NCI-H774 (cell line): ENCODE data around the gene MCAM.

ENCODE experiments used
- DNase-seq: peaks from one replicate; lab custom pipeline; 2025; lab: John Stamatoyannopoulos, UW

MCAM gene

GRCh38 chr11:119316729-119317591 lies at the start of gene MCAM:
Gene MCAM, minus strand, starts transcription at chr11:119317130. Its CDS starts 29 bp downstream, at chr11:119317101.
- no peak for DNase-seq

- DNase-seq: no peak
These were observed 48.2 kb upstream of the MCAM start for GRCh38 chr11:119365071-119365591.

- peak; percentile 38 for DNase-seq
These were observed 47.1 kb upstream of the MCAM start for GRCh38 chr11:119363851-119364590.

GRCh38 chr11:119363081-119363850 lies 46.3 kb upstream of the MCAM start:
- DNase-seq: no peak

GRCh38 chr11:119362741-119363080 lies 45.8 kb upstream of the MCAM start:
- no peak for DNase-seq

GRCh38 chr11:119361941-119362725 lies 45.2 kb upstream of the MCAM start:
- no peak for DNase-seq

- DNase-seq: no peak
These were observed 44.3 kb upstream of the MCAM start for GRCh38 chr11:119361056-119361787.

- no peak for DNase-seq
These were observed 42.7 kb upstream of the MCAM start for GRCh38 chr11:119359365-119360214.

GRCh38 chr11:119357074-119357473 lies 40.1 kb upstream of the MCAM start:
- DNase-seq: no peak

- no peak for DNase-seq
These were observed 39.6 kb upstream of the MCAM start for GRCh38 chr11:119356349-119357031.

GRCh38 chr11:119355091-119355843 lies 38.3 kb upstream of the MCAM start:
- no peak for DNase-seq

- DNase-seq: peak; percentile 87
These were observed 35.9 kb upstream of the MCAM start for GRCh38 chr11:119352857-119353260.

- no peak for DNase-seq
These were observed 34.3 kb upstream of the MCAM start for GRCh38 chr11:119351232-119351631.

- no peak for DNase-seq
These were observed 33.4 kb upstream of the MCAM start for GRCh38 chr11:119350302-119350701.

- no peak for DNase-seq
These were observed 31.1 kb upstream of the MCAM start for GRCh38 chr11:119347940-119348605.

GRCh38 chr11:119347242-119347641 lies 30.3 kb upstream of the MCAM start:
- DNase-seq: no peak

- no peak for DNase-seq
These were observed 29.7 kb upstream of the MCAM start, which contains the start of gene MFRP for GRCh38 chr11:119346605-119347004. Gene MFRP, minus strand, starts transcription at chr11:119346705. Its CDS starts 192 bp downstream, at chr11:119346513.

GRCh38 chr11:119345685-119346084 lies 28.8 kb upstream of the MCAM start:
- DNase-seq: no peak
